ENCODE results near the gene STXBP6. TPM values are rescaled to one million over a fixed set of nuclear protein-coding genes. Genes with fewer than 3 reads are reported as not detected.

STXBP6 gene
- polyA plus RNA-seq, 1 donor (not counting 4 experiments of a cell fraction or from before 2014, with no cell fraction given): 1.4 TPM

DNA sequence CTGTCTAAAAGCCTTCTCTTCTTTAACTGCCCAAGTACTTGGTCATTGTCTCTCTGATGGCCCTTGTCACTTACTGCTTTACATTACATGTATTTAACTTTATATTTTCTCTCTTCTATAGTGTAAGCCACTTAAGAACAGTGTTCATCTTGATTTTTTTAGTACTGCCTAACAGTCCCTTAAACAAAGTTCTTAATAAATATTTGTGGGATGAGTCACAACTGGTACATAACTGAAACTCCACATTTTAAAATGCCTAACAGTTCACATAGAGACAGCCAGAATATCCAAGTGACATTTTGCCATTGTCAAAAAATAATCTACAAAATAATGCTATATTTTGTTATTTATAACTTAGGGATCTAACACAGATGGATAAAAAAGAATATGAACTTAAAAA lies 146.6 kb downstream of the STXBP6 start:
- no peak overlapping the region for H3K4me2 ChIP-seq (ENCODE audit: control insufficient read depth, extremely low read depth, insufficient read depth, low read depth, low read length)
- H3K36me3 ChIP-seq (ENCODE audit: control insufficient read depth in 2 of 2, extremely low read depth in 1 of 2, insufficient read depth in 2 of 2, low read length in 2 of 2): no peaks in the 10 kb centered on the region
- no peaks in the 10 kb centered on the region for H3K9me3 ChIP-seq (ENCODE audit: control insufficient read depth, low read depth, low read length)
- FAIRE-seq (no peak), DNase-seq (ENCODE audit: low read depth, low spot score) (no peak)
- peaks cover 6% of the 10 kb centered on the region for H3K4me1 ChIP-seq (ENCODE audit: control insufficient read depth, extremely low read depth, insufficient read depth, low read length)
- H3K79me2 ChIP-seq (ENCODE audit: control insufficient read depth, insufficient read depth, low read length): no peaks in the 10 kb centered on the region
- no peak overlapping the region for H3K9ac ChIP-seq (ENCODE audit: control insufficient read depth, extremely low read depth, insufficient read depth, low read length)
- H3K9me1 ChIP-seq (ENCODE audit: control insufficient read depth, extremely low read depth, insufficient read depth, low read length): no peaks in the 10 kb centered on the region
- no peaks in the 10 kb centered on the region for H3K27me3 ChIP-seq (ENCODE audit: control insufficient read depth, extremely low read depth, insufficient read depth, low read length)
- no peak overlapping the region for H3K27ac ChIP-seq (ENCODE audit: control insufficient read depth, insufficient read depth, low read length)
- no peak overlapping the region for H2AFZ ChIP-seq (ENCODE audit: control insufficient read depth, low read length)
- dilution Hi-C loops (cut with MboI; ENCODE audit: extremely low pct_ligation_motif_present, low sequenced_read_pairs): no loop called here
- H4K20me1 ChIP-seq (ENCODE audit: control insufficient read depth, extremely low read depth, insufficient read depth, low read length): no peaks in the 10 kb centered on the region
- H3K4me3 ChIP-seq (ENCODE audit: control insufficient read depth in 2 of 3, extremely low read depth in 1 of 3, insufficient read depth in 2 of 3, low read depth in 1 of 3, low read length in 3 of 3): no peak overlapping the region
- no peak for TF ChIP-seq EZH2 (IDR thresholded peaks at IDR 0.05; ENCODE audit: low read length)
- TF ChIP-seq, protein P1, sequence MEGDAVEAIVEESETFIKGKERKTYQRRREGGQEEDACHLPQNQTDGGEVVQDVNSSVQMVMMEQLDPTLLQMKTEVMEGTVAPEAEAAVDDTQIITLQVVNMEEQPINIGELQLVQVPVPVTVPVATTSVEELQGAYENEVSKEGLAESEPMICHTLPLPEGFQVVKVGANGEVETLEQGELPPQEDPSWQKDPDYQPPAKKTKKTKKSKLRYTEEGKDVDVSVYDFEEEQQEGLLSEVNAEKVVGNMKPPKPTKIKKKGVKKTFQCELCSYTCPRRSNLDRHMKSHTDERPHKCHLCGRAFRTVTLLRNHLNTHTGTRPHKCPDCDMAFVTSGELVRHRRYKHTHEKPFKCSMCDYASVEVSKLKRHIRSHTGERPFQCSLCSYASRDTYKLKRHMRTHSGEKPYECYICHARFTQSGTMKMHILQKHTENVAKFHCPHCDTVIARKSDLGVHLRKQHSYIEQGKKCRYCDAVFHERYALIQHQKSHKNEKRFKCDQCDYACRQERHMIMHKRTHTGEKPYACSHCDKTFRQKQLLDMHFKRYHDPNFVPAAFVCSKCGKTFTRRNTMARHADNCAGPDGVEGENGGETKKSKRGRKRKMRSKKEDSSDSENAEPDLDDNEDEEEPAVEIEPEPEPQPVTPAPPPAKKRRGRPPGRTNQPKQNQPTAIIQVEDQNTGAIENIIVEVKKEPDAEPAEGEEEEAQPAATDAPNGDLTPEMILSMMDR (optimal IDR thresholded peaks at IDR 0.05 in 1 of 3, IDR thresholded peaks at IDR 0.05 in 1 of 3, conservative IDR thresholded peaks at IDR 0.05 in 1 of 3; ENCODE audit: extremely low read depth in 1 of 3, insufficient read depth in 2 of 3, low read length in 3 of 3): no peak

DNA sequence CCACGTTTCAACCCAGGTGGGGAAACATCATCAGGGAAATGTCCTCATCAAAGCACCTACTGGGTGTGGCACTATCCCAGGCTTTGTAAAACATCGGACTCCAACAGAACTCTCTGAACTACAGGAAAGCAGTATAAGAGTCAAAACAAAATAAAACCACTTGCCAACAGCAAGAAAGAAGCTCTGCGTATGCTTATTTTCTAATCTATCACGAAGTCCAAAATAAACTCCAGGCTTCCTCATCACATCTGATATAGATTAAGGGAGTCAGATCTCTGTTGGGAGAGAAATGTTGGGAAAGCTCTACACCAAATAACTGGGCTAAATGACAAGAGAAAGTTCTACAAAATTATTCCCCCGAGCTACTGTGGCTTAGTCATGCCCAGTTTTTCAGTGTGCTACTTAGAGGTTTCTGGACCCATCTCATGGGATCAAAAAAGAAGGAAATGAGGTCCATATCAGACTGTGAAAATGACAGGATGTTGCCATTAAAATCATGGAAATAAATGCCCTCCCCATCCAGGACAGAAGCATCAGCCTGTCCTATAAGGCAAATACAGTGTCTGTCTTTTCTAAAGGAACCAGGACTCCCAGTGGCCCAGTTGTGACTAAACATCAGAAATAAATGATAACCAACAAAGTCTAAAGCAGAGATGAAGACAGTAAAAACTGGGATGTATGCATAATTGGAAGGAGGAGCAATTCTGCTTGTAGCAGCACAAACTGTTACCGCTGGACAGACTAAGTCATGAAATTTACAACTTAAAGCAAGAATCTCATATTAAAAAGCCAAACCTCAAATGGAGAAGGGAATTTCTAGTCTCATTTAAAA lies 149.5 kb downstream of the STXBP6 start:
- Histone ChIP-seq H3K9me3 (ENCODE audit: control insufficient read depth, low read depth, low read length) (no peaks in the 10 kb centered on the region), H3K27ac (ENCODE audit: control insufficient read depth, insufficient read depth, low read length) (no peak overlapping the region), H3K9me1 (ENCODE audit: control insufficient read depth, extremely low read depth, insufficient read depth, low read length) (no peaks in the 10 kb centered on the region), H3K79me2 (ENCODE audit: control insufficient read depth, insufficient read depth, low read length) (no peaks in the 10 kb centered on the region), H3K9ac (ENCODE audit: control insufficient read depth, extremely low read depth, insufficient read depth, low read length) (no peak overlapping the region), H4K20me1 (ENCODE audit: control insufficient read depth, extremely low read depth, insufficient read depth, low read length) (no peaks in the 10 kb centered on the region), H3K4me2 (ENCODE audit: control insufficient read depth, extremely low read depth, insufficient read depth, low read depth, low read length) (no peak overlapping the region), H3K36me3 (ENCODE audit: control insufficient read depth in 2 of 2, extremely low read depth in 1 of 2, insufficient read depth in 2 of 2, low read length in 2 of 2) (no peaks in the 10 kb centered on the region), H2AFZ (ENCODE audit: control insufficient read depth, low read length) (no peak overlapping the region), H3K4me3 (ENCODE audit: control insufficient read depth in 2 of 3, extremely low read depth in 1 of 3, insufficient read depth in 2 of 3, low read depth in 1 of 3, low read length in 3 of 3) (no peak overlapping the region), H3K27me3 (ENCODE audit: control insufficient read depth, extremely low read depth, insufficient read depth, low read length) (no peaks in the 10 kb centered on the region), H3K4me1 (ENCODE audit: control insufficient read depth, extremely low read depth, insufficient read depth, low read length) (peaks cover 6% of the 10 kb centered on the region)
- no peak for FAIRE-seq
- TF ChIP-seq EZH2 (IDR thresholded peaks at IDR 0.05; ENCODE audit: low read length): no peak
- TF ChIP-seq, protein P1 (optimal IDR thresholded peaks at IDR 0.05 in 1 of 3, IDR thresholded peaks at IDR 0.05 in 1 of 3, conservative IDR thresholded peaks at IDR 0.05 in 1 of 3; ENCODE audit: extremely low read depth in 1 of 3, insufficient read depth in 2 of 3, low read length in 3 of 3): no peak
- dilution Hi-C loops (cut with MboI; ENCODE audit: extremely low pct_ligation_motif_present, low sequenced_read_pairs): no loop called here
- no peak for DNase-seq (ENCODE audit: low read depth, low spot score)
